ENCODE results near the gene CYP4F8.

CYP4F8 gene
- long read RNA-seq, result 0 reads

GRCh38 chr19:15614507-15615379 lies at the start of gene CYP4F8:
Gene CYP4F8, plus strand, starts transcription at chr19:15615218. Its CDS starts 399 bp downstream, at chr19:15615617.
- H3K27me3 ChIP-seq (ENCODE audit: insufficient read depth, poor library complexity, severe bottlenecking), result no peaks in the 10 kb centered on the region
- no peak within 1 kb of the TSS for H3K4me3 ChIP-seq (replicated peaks; ENCODE audit: insufficient read depth, low read length)
- TF ChIP-seq POLR2AphosphoS5 (IDR thresholded peaks at IDR 0.05; ENCODE audit: low read depth) (no peak), REST (IDR thresholded peaks at IDR 0.05; ENCODE audit: insufficient replicate concordance, low read depth) (no peak), SPI1 (IDR thresholded peaks at IDR 0.05; ENCODE audit: borderline replicate concordance, low read depth) (no peak)
- no peak for DNase-seq (ENCODE audit: low read depth in 1 of 2, low spot score in 1 of 2)
- no peak within 1 kb of the TSS for H3K27ac ChIP-seq (replicated peaks)

DNA sequence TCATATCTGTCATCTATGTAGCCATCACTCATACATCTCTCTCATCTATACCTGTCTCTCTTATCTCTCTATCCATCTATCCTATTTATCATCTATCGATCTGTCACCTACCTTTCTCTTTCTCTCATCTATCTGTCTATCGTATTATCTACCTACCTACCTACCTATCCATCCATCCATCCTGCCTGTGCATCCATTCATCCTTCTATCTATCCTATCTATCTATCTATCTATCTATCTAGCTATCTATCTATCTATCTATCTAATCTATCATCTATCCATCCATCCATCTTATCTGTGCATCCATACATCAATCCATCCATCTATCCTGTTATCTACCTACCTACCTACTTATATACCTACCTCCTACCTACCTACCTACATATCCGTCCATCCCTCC lies 44.6 kb upstream of the CYP4F8 start:
- no peaks in the 10 kb centered on the region for H3K27me3 ChIP-seq (ENCODE audit: insufficient read depth, poor library complexity, severe bottlenecking)
- TF ChIP-seq REST (IDR thresholded peaks at IDR 0.05; ENCODE audit: insufficient replicate concordance, low read depth), result no peak
- TF ChIP-seq GABPA (IDR thresholded peaks at IDR 0.05; ENCODE audit: low read depth), result no peak
- no peak for TF ChIP-seq SPI1 (IDR thresholded peaks at IDR 0.05; ENCODE audit: borderline replicate concordance, low read depth)
- TF ChIP-seq CTCF (IDR thresholded peaks at IDR 0.05; ENCODE audit: insufficient read depth, low read length), result no peak
- TF ChIP-seq POLR2AphosphoS5 (IDR thresholded peaks at IDR 0.05; ENCODE audit: low read depth), result no peak

DNA sequence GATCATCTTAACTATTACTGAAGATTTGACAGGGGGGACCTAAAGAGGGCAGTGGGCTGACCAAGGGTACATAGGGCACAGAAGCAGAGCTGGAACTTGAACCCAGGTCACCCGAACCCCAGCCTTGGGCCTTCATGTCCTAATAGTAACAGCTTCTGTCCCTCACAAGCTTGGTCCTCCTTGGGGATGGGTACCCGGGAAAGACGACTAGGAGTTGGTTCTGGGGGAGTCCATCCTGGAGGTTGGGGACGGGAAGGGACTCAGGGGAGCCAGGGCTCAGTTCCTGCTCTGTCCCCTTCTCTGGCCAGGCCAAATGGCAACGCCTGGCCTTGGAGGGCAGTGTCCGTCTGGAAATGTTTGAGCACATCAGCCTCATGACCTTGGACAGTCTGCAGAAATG lies 39.6 kb upstream of the CYP4F8 start:
- Histone ChIP-seq H3K4me3 (replicated peaks; ENCODE audit: insufficient read depth, low read length) (no peak overlapping the region), H3K27ac (replicated peaks) (no peak overlapping the region), H3K27me3 (ENCODE audit: insufficient read depth, poor library complexity, severe bottlenecking) (peaks cover 2% of the 10 kb centered on the region)
- no peak for DNase-seq (ENCODE audit: low read depth in 1 of 2, low spot score in 1 of 2)
- TF ChIP-seq CTCF (IDR thresholded peaks at IDR 0.05; ENCODE audit: insufficient read depth, low read length) (no peak), GABPA (IDR thresholded peaks at IDR 0.05; ENCODE audit: low read depth) (no peak), REST (IDR thresholded peaks at IDR 0.05; ENCODE audit: insufficient replicate concordance, low read depth) (no peak), POLR2AphosphoS5 (IDR thresholded peaks at IDR 0.05; ENCODE audit: low read depth) (no peak), SPI1 (IDR thresholded peaks at IDR 0.05; ENCODE audit: borderline replicate concordance, low read depth) (no peak)

More for the DNA sequence above, 44.6 kb upstream of the CYP4F8 start:
- Histone ChIP-seq H3K27ac (replicated peaks) (no peak overlapping the region), H3K4me3 (replicated peaks; ENCODE audit: insufficient read depth, low read length) (no peak overlapping the region)
- DNase-seq (ENCODE audit: low read depth in 1 of 2, low spot score in 1 of 2), result no peak

Measured in HL-60 (cell line).